GM12873 (cell line): ENCODE measurements around the gene NRIP1.

Experiments used
- CTCF ChIP-seq: IDR thresholded peaks from 2 replicates; pipeline ENCODE4 v1.5.1; 2012; ENCODE audit warnings: low read depth, mild to moderate bottlenecking, moderate library complexity, low read length, control low read depth; ENCODE audit not compliant: insufficient read depth; ENCODE audit errors: missing control alignments

NRIP1 gene

GRCh38 chr21:15037900-15038293, 26.9 kb downstream of the NRIP1 start:
- TF ChIP-seq CTCF = no peak

- no peak for TF ChIP-seq CTCF
These were observed 27.5 kb downstream of the NRIP1 start for GRCh38 chr21:15037095-15037899.

GRCh38 chr21:15036189-15036588, 28.6 kb downstream of the NRIP1 start:
- no peak for TF ChIP-seq CTCF

GRCh38 chr21:15034126-15034853, 30.5 kb downstream of the NRIP1 start:
- no peak for TF ChIP-seq CTCF

- no peak for TF ChIP-seq CTCF
These were observed 32.9 kb downstream of the NRIP1 start for GRCh38 chr21:15031790-15032357.

GRCh38 chr21:15029077-15029476, 35.7 kb downstream of the NRIP1 start:
- no peak for TF ChIP-seq CTCF

- TF ChIP-seq CTCF = no peak
These were observed 36.6 kb downstream of the NRIP1 start for GRCh38 chr21:15028186-15028585.
